22Rv1 (cell line): ENCODE measurements around the gene HCK.

Experiments used
- ZFX ChIP-seq: fragments of 450-650 bp; IDR thresholded peaks from 2 replicates; pipeline ENCODE4 v1.6.1; 2017; ENCODE audit warnings: antibody characterized with exemption, borderline replicate concordance
- TF ChIP-seq, protein P1 (sequence below): fragments of 450-650 bp; IDR thresholded peaks from 2 replicates; pipeline ENCODE4 v1.5.1; 2017; ENCODE audit warnings: mild to moderate bottlenecking

DNA sequence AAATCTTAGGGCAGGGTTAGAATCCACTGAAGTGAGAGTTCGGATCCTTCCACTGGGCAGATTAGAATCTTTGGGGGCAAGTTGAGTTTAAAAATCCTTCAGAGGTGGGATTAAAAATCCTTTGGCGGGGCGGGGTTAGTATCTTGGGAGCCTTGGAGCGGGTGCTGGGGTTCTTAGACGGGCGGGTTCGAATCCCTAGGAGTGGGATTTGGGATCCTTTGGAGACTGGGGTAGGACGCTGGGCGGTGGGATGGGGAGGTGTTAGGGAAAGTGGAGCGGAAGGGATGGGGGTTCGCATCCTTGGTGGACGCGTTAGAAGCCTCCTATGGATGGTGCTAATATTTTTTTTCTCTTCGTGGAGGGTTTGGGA is 337 bp upstream of the HCK start:
- TF ChIP-seq, protein P1, sequence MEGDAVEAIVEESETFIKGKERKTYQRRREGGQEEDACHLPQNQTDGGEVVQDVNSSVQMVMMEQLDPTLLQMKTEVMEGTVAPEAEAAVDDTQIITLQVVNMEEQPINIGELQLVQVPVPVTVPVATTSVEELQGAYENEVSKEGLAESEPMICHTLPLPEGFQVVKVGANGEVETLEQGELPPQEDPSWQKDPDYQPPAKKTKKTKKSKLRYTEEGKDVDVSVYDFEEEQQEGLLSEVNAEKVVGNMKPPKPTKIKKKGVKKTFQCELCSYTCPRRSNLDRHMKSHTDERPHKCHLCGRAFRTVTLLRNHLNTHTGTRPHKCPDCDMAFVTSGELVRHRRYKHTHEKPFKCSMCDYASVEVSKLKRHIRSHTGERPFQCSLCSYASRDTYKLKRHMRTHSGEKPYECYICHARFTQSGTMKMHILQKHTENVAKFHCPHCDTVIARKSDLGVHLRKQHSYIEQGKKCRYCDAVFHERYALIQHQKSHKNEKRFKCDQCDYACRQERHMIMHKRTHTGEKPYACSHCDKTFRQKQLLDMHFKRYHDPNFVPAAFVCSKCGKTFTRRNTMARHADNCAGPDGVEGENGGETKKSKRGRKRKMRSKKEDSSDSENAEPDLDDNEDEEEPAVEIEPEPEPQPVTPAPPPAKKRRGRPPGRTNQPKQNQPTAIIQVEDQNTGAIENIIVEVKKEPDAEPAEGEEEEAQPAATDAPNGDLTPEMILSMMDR, result no peak
- no peak for TF ChIP-seq ZFX
